Suprapubic skin (tissue), 4 donors: ENCODE data around the gene RRP9.

Experiments used
- POLR2A ChIP-seq, 2 donors: fragments of 450-650 bp; IDR thresholded peaks; one replicate each; pipeline ENCODE4 v1.6.1; 2017; ENCODE audit warnings: antibody characterized with exemption in 2 of 2, mild to moderate bottlenecking in 2 of 2, moderate library complexity in 2 of 2
- POLR2AphosphoS5 ChIP-seq, 3 donors: sonication (generic); formaldehyde crosslinking; IDR thresholded peaks; one replicate each; pipeline ENCODE4 v1.6.1; 2017; ENCODE audit warnings: antibody characterized with exemption in 3 of 3
- TF ChIP-seq, protein P1 (sequence below), 2 donors: fragments of 200-600 bp in 1 of 2; fragments of 450-650 bp in 1 of 2; sonication (generic) in 1 of 2; IDR thresholded peaks; one replicate each; pipeline ENCODE4 v1.5.1; 2016 to 2019; ENCODE audit warnings: antibody characterized with exemption in 2 of 2, mild to moderate bottlenecking in 1 of 2, moderate library complexity in 1 of 2

DNA sequence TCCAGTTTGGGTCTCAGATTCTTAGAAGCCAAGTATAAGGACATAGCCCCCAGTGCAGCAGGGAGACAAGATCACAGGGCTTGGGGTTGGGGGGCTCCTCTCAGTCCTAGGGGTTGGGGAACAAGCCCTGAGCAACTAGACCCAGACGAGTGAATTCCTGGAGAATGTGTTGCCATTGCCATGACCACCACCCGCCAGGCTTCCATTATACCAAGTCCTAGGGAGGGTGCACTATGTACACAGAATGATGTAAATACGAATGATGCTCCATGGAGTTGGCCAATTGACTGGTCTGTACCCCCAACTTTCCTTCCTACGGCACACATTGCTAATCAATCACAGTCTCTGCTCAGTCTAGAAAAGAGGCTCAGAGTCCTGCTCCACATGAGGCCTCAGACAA is 47.3 kb downstream of the RRP9 start:
- TF ChIP-seq, protein P1, sequence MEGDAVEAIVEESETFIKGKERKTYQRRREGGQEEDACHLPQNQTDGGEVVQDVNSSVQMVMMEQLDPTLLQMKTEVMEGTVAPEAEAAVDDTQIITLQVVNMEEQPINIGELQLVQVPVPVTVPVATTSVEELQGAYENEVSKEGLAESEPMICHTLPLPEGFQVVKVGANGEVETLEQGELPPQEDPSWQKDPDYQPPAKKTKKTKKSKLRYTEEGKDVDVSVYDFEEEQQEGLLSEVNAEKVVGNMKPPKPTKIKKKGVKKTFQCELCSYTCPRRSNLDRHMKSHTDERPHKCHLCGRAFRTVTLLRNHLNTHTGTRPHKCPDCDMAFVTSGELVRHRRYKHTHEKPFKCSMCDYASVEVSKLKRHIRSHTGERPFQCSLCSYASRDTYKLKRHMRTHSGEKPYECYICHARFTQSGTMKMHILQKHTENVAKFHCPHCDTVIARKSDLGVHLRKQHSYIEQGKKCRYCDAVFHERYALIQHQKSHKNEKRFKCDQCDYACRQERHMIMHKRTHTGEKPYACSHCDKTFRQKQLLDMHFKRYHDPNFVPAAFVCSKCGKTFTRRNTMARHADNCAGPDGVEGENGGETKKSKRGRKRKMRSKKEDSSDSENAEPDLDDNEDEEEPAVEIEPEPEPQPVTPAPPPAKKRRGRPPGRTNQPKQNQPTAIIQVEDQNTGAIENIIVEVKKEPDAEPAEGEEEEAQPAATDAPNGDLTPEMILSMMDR (IDR thresholded peaks at IDR 0.05), result no peak
- TF ChIP-seq POLR2A (IDR thresholded peaks at IDR 0.05), result no peak
- no peak for TF ChIP-seq POLR2AphosphoS5 (IDR thresholded peaks at IDR 0.05)
